Measurements from ENCODE around the gene TTN. TPM values are rescaled to one million over a fixed set of nuclear protein-coding genes. Genes with fewer than 3 reads are reported as not detected.

TTN gene
- total and polyA plus RNA-seq, 4 donors, result 0.01 to 3.0 (median 0.80) TPM

GRCh38 chr2:178811901-178812300 lies 4.7 kb upstream of the TTN start:
- Histone ChIP-seq H3K9ac (ENCODE audit: low read depth in 1 of 2, low read length in 2 of 2) (no peak overlapping the region), H3K27me3 (ENCODE audit: control insufficient read depth in 4 of 4, insufficient read depth in 4 of 4, low read length in 3 of 4) (no peaks in the 10 kb centered on the region), H3K4me1 (ENCODE audit: control insufficient read depth in 4 of 4, insufficient read depth in 4 of 4, low read length in 3 of 4) (no peaks in the 10 kb centered on the region), H3K4me3 (ENCODE audit: low read depth in 1 of 3, low read length in 3 of 3) (no peak overlapping the region), H3K27ac (ENCODE audit: low read depth in 1 of 2, low read length in 2 of 2) (no peak overlapping the region), H3K36me3 (ENCODE audit: control insufficient read depth in 4 of 4, insufficient read depth in 3 of 4, low read depth in 1 of 4, low read length in 3 of 4) (no peaks in the 10 kb centered on the region), H3K9me3 (ENCODE audit: control insufficient read depth in 4 of 4, low read length in 3 of 4) (no peaks in the 10 kb centered on the region)
- DNase-seq (ENCODE audit: low spot score), result no peak
- 80% methylated on average over 2 of the region's 2 CpGs for WGBS
- no peak for TF ChIP-seq ATF3 (IDR thresholded peaks at IDR 0.05)
- no peak for TF ChIP-seq JUND (IDR thresholded peaks at IDR 0.05)
- no peak for TF ChIP-seq MAX (IDR thresholded peaks at IDR 0.05)
- TF ChIP-seq FOXA1 (IDR thresholded peaks at IDR 0.05), result no peak
- no peak for TF ChIP-seq TAF1 (conservative IDR thresholded peaks at IDR 0.05)
- no peak for TF ChIP-seq NR2F2 (IDR thresholded peaks at IDR 0.05)
- TF ChIP-seq HNF4G (IDR thresholded peaks at IDR 0.05), result no peak
- TF ChIP-seq ZBTB33 (IDR thresholded peaks at IDR 0.05), result no peak
- TF ChIP-seq HNF4A (conservative IDR thresholded peaks at IDR 0.05), result no peak
- no peak for TF ChIP-seq RXRA (IDR thresholded peaks at IDR 0.05)
- TF ChIP-seq SP1 (IDR thresholded peaks at IDR 0.05), result no peak
- no peak for TF ChIP-seq REST (IDR thresholded peaks at IDR 0.05)
- no peak for TF ChIP-seq RAD21 (IDR thresholded peaks at IDR 0.05)
- no peak for TF ChIP-seq GABPA (IDR thresholded peaks at IDR 0.05 in 1 of 2, conservative IDR thresholded peaks at IDR 0.05 in 1 of 2)
- TF ChIP-seq EGR1 (IDR thresholded peaks at IDR 0.05; ENCODE audit: low read depth in 2 of 2), result no peak
- no peak for TF ChIP-seq FOXA2 (IDR thresholded peaks at IDR 0.05)

- Histone ChIP-seq H3K9ac (ENCODE audit: low read depth in 1 of 2, low read length in 2 of 2) (no peak overlapping the region), H3K36me3 (ENCODE audit: control insufficient read depth in 4 of 4, insufficient read depth in 3 of 4, low read depth in 1 of 4, low read length in 3 of 4) (no peaks in the 10 kb centered on the region), H3K27me3 (ENCODE audit: control insufficient read depth in 4 of 4, insufficient read depth in 4 of 4, low read length in 3 of 4) (no peaks in the 10 kb centered on the region), H3K27ac (ENCODE audit: low read depth in 1 of 2, low read length in 2 of 2) (no peak overlapping the region), H3K9me3 (ENCODE audit: control insufficient read depth in 4 of 4, low read length in 3 of 4) (no peaks in the 10 kb centered on the region), H3K4me3 (ENCODE audit: low read depth in 1 of 3, low read length in 3 of 3) (no peak overlapping the region), H3K4me1 (ENCODE audit: control insufficient read depth in 4 of 4, insufficient read depth in 4 of 4, low read length in 3 of 4) (no peaks in the 10 kb centered on the region)
- DNase-seq (ENCODE audit: low spot score), result no peak
- WGBS, result 74% methylated on average over 2 of the region's 2 CpGs
- TF ChIP-seq TAF1 (conservative IDR thresholded peaks at IDR 0.05) (no peak), GABPA (IDR thresholded peaks at IDR 0.05 in 1 of 2, conservative IDR thresholded peaks at IDR 0.05 in 1 of 2) (no peak), ZBTB33 (IDR thresholded peaks at IDR 0.05) (no peak), MAX (IDR thresholded peaks at IDR 0.05) (no peak), ATF3 (IDR thresholded peaks at IDR 0.05) (no peak), SP1 (IDR thresholded peaks at IDR 0.05) (no peak), RAD21 (IDR thresholded peaks at IDR 0.05) (no peak), YY1 (IDR thresholded peaks at IDR 0.05) (no peak)
Measured at GRCh38 chr2:178811045-178811444, 3.8 kb upstream of the TTN start.

Data from liver (tissue), 9 donors.